Islet precursor cell (in vitro differentiated cells): Measurements from ENCODE around the gene ARL6IP1.
"Not testable (repeated sequence)": the region's sequence is repeated elsewhere in the genome, so short reads cannot be mapped to it uniquely, and the experiment has no call there.

Source experiments
- DNase-seq: peaks from one replicate; pipeline ENCODE4 v3.0.0-alpha.2; 2018

Gene ARL6IP1

GRCh38 chr16:18757960-18758660 is 43.2 kb downstream of the ARL6IP1 start:
- not testable (repeated sequence) for DNase-seq

- DNase-seq: not testable (repeated sequence)
These were observed 44.7 kb downstream of the ARL6IP1 start for GRCh38 chr16:18756639-18757038.

DNA sequence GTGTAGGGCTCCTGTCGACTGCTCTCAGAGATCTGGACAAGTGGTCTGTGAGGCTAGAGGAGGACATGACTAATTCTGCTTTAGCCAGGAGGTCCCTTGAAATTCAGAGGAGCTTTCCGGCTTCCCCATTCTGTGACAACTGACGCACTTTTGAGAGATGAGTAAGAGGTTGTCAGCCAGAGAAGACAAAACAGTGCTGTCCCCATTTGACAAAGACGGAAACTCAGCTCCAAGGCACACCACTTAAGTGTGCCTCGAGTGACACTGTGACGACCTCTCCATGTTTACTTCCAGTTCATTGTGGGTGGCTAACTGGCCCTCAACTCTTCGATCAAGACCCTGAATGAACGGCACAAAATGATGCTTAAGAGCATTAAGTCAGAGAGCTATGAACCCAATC is 58.5 kb downstream of the ARL6IP1 start:
- not testable (repeated sequence) for DNase-seq
